ENCODE results near the gene PTPRZ1.

The PTPRZ1 gene

DNA sequence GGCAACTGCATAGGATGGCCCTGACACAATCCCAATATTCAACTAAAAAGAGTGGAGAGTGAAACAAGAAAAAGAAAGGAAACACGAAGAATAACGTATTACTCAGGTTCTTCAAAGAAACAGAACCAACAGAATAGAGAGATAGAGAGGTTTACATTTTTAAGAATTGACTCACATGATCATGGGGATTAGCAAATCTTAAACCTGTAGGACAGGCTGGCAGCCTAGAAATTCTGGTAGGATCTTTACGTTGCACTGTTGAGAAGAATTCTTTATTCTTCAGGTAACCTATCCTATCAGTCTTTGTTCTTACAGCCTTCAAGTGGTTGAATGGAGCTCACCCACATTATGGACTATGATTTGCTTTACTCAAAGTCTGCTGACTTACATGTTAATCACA, 167.2 kb downstream of the PTPRZ1 start:
- DNase-seq (ENCODE audit: low read depth in 3 of 3, low spot score in 1 of 3), result no peak

DNA sequence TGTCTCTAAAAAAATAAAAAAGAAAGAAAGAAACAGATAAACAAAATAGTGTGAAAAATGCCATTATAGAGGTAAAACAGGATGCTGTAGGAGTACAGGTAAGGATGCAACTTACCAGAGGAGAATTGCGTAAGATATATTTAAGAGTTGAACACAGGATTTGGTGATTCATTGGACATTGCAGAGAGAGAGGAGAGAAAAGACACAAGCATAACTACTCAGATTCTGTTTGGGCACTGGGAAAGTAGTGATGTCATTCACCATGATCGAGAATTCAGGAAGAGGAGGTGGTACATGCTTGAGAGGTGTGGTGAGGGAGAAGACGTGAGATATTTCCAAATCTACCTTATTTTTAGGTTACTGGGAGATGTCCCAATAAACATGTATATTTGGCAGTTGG, 173.4 kb downstream of the PTPRZ1 start:
- DNase-seq (ENCODE audit: low read depth in 3 of 3, low spot score in 1 of 3), result no peak

DNA sequence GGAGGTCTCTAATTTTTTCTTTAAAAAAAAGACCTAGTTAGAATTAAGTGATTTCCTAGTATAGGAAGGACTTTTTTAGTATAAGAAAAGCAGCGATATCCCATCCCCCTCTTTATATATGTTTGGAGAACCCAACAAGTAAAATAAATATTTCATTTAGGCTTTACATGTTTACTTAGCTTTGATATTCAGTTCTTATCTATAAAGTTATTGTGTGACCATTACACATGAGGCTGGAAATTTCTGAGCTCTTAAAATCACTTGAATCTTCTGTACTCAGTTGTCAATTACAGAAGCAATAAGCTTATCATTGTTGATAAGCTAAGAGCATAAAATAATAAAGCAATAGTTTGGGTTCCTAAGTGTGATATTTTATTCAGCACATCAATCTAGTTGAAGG, 181.4 kb downstream of the PTPRZ1 start:
- no peak for DNase-seq (ENCODE audit: low read depth in 3 of 3, low spot score in 1 of 3)

DNA sequence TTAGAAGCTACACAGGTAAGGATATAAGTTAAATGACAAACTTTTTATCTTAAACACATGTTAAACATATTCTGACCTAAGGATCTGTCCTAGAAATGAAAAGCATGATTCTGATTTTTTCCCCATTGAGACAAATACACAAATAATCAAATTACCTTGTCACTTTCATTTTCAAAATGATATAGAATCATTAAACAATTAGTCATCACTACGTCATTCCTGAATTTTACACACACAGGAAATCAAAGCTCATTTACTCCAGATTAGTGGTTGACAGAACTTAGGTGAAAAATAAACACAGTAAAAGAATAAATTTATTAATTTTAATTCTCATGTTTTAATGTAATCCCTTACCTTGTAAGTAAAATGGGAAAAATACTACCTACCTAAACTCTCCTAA, 182.1 kb downstream of the PTPRZ1 start:
- no peak for DNase-seq (ENCODE audit: low read depth in 3 of 3, low spot score in 1 of 3)

DNA sequence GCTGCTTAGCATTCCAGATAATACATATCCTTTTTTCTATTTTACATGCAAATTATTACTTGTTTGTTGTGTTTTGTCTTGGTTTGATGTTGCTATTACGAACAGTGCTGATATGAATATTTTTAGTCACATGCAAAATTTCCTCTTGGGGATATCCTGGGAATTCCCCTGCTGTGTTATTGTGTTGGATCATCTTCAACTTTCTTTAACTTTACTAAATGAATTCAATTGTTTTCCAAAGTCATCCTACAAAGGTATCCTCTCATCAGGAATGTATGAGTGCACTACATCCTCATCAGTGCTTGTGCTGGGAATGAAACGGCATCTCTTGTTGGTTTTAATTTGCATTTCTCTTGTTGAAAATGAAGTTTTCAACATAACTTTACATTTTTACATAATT, 184.0 kb downstream of the PTPRZ1 start:
- no peak for DNase-seq (ENCODE audit: low read depth in 3 of 3, low spot score in 1 of 3)

DNA sequence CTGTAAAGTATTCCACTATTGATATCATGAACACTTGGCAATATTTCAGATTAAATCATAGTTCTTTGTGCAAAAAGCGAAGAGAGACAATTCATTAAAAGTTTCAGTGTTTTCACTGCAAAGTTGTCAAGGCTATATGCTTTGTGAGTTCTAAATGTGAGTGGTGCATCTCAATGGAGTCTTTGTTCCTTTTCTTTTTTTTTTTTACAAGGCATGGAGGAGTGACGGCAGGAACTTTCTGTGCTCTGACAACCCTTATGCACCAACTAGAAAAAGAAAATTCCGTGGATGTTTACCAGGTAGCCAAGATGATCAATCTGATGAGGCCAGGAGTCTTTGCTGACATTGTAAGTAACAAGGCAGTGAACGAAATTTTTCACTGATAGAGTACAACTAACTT, 186.6 kb downstream of the PTPRZ1 start:
- no peak for DNase-seq (ENCODE audit: low read depth in 3 of 3, low spot score in 1 of 3)

DNA sequence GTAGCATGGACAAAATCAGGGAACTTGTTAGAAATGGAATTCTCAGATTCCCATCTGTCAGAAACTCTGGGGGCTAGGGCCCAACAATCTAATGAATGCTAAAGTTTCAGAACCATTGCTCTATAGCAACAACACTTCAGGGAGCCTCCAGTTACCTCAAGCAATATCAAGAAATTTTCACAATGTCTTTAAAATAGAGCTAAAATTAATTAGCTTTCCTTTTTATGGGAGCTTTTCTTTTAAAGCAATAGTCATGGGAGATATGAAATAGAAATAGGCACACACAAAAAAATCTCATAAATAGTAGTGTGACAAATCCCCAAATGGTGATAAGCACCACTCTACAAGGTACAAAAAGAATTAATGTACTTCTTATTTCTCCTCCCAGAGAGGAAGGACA, 190.2 kb downstream of the PTPRZ1 start:
- no peak for DNase-seq (ENCODE audit: low read depth in 3 of 3, low spot score in 1 of 3)

DNA sequence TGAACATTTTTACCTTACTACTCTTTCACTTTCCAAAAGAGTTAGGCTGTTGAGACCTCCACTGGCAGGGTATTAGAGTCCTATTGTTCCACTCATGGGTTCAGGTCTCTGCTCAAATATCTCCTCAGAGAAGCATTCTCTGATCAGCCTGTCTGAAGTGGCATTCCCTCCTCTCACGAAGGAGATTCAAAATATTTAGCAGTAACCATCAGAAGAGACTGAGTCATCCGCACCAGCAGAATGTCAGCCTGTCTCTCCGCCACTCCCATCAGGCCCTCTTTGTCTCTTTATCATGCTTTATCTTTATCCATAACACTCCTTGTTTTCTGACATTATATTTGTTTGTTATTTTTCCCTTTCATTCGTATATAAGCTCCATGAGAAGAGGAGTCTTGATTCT, 192.0 kb downstream of the PTPRZ1 start:
- DNase-seq (ENCODE audit: low read depth in 3 of 3, low spot score in 1 of 3), result no peak

DNA sequence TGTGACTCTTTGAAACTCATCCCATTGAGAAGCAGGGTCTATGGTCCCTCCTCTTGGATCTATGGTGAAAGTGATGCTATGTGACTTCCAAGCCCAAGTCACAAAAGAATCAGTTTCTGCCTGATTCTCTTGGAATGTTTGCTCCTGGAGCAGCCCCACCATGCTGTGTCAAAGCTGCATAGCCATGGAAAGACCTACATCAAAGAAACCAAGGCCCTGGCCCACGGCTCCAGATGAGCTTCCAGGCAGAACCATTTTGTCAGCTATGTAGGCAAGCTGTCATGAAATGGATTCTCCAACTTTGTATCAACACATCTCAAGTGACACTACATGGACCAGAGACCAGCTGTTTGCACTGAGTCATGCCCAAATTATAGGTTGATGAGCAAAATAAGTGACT, 194.1 kb downstream of the PTPRZ1 start:
- DNase-seq (ENCODE audit: low read depth in 3 of 3, low spot score in 1 of 3), result no peak

DNA sequence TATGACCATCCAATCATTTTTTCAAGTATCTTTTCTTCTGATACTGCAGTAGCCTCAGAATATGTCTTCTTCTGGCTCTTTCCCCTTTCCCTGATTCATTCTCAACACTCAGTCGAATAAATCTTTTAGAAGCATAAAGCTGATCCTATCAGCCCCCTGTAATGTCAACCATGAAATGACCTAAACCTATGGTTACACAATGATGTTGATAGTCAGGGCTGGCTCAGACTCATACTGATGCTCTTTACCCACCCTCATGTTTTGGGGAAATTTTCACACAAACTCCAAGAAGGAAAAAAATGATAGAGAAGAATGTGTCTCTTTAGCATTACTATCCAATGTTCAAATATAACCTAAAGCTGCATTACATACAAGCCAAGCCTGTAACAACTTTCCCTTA, 195.1 kb downstream of the PTPRZ1 start:
- DNase-seq (ENCODE audit: low read depth in 3 of 3, low spot score in 1 of 3), result no peak

DNA sequence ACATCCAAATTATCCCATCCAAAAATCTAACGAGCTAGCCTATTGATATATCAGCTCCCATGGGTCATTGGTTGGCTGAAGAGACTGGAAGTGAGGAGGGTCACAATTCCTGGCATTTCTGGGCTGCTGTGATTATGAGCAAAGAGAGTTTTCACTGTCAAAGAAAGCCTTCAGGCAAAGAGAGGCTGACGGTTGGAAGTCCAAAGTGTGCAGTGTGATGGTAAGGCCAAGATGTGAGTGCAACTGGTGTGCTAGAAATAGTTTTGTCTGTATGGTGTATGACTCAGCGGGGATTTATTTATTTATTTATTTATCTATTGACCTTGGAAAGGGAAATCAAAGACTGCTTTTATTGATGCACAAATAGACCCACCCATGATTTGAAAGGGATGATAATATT, 196.0 kb downstream of the PTPRZ1 start:
- no peak for DNase-seq (ENCODE audit: low read depth in 3 of 3, low spot score in 1 of 3)

DNA sequence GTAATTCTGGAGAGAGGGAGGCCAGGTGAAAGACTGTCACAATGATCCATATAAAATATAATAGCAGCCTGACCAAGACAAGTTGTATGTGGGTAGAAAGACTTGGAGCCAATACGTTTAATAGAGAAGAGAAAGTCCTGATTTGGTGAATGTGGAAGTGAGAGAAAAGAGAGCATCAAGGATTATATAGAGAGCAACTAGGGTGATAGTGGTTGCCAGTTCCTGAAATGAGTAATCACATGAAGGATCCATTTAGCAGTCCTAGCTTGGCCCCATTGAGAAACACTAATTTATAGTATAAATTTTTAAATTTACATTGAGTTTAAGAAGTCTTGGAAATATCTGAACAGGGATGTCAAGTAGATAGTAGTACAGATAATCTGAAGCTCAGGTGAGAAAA, 197.1 kb downstream of the PTPRZ1 start:
- DNase-seq (ENCODE audit: low read depth in 3 of 3, low spot score in 1 of 3), result no peak

DNA sequence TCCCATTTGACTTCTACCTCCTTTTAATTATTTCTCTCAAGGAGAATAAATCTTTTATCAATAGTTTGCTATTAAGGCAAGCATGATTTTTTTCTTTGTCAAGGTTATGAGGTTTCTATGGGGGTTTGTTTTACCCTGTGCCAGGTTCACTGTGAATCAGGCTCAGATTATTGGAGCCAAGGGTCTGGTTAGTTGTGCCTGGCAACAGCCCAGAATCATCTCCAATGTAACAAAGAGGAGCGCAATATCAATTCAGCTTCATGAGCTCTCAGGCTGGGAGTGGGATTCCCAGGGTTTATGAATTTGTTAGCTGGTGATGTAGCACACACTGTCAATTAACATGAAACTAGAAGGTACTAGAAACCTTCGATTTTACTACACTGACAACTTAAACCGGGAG, 197.9 kb downstream of the PTPRZ1 start:
- DNase-seq (ENCODE audit: low read depth in 3 of 3, low spot score in 1 of 3), result no peak

DNA sequence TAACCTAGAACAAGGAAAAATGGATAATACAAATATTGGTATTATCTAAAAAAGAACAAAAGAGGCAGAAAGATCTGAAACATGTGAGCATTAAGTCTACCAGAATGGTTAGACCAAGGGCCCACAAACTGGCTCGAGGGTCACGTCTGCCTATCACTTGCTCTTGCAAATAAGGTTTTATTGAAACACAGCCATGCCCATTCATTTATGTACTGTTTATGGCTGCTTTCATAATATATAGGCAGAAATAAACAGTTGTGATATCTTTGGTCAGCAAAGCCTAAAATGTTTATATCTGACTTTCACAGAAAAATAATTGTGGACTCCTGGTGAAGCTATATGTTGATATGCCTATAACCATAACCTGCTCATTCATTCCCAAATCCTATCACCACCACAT, 199.3 kb downstream of the PTPRZ1 start:
- DNase-seq (ENCODE audit: low read depth in 3 of 3, low spot score in 1 of 3), result no peak

DNA sequence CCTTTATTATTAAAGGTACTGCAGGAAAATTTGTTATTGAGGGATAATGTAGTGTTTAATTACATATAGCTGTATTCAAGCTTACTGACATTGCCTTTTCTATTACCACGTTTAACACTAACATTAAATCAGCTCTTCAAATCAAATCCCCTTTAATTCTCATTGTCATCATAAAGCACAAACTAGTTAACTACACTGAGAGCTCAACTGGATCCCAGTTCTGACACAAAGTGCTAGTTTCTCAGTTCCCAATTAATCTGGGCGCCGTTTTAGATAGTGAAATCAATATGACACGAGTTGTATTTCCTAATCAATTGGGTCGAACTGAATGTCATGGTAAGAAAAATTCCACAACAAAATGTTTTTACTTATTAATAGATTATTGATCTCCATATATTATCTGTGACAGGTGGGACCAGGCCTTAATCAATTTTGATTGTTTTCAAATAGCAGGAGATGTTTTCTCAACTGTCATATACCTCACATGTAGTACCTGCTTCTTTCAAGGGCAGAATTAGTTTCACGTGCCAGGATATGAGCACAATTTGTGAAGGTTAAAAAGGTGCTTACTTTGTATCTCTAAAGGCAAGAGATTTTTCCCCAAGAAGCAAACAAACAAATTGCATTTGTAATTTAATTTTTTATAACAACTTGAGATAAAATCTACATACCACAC, 200.1 kb downstream of the PTPRZ1 start:
- no peak for DNase-seq (ENCODE audit: low read depth in 3 of 3, low spot score in 1 of 3)

DNA sequence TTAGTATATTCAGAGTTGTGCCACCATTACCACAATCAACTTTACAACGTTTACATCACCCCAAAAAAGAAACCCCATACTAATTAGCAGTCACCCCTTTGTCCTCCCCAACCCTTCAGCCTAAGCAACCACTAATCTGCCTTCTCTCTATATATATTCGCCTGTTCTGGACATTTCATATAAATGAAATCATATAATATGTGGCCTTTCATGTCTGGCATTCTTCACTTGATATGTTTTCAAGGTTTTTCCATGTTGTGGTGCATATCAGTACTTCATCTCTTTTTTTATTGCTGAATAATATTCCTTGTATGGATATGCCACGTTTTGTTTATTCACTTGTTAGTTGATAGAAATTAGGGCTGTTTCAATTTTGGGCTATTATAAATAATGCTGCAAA, 200.7 kb downstream of the PTPRZ1 start:
- no peak for DNase-seq (ENCODE audit: low read depth in 3 of 3, low spot score in 1 of 3)

DNA sequence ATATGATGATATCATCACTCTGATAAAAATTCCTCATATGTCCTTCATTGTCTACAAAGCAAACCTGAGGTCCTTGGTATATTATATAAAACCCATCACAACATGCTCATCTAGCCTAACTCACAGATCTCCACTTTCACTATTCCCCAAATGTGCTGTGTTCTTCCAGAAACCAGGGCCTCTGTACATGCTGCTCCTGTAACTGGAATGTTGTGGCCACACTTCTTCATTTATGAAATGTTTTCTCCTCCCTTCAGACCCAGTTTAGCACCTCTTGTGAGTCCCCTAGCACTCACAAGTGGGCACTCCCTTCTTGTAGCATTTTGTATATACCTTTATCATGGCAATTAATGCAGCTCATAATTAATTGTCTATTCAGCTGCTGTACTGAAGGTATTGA, 209.2 kb downstream of the PTPRZ1 start:
- DNase-seq (ENCODE audit: low read depth in 3 of 3, low spot score in 1 of 3), result no peak

DNA sequence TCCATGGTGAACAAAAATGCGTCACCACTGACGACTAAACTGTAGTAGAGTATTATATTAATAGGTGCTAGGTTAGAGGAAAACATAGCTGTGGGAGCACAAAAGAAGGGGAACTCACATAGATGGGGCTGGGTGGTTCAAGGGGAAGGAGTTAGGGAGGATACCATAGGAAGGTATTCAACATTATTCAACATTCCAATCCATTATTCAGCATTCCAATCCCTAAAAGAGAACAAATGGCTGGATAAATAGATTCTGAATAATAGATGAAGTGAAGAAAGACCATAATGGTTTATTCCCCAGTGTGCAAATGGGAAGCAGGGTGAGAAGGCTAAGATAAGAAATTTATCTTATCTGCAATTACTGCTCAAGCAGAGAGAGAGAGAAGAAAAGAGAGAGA, 209.7 kb downstream of the PTPRZ1 start:
- no peak for DNase-seq (ENCODE audit: low read depth in 3 of 3, low spot score in 1 of 3)

DNA sequence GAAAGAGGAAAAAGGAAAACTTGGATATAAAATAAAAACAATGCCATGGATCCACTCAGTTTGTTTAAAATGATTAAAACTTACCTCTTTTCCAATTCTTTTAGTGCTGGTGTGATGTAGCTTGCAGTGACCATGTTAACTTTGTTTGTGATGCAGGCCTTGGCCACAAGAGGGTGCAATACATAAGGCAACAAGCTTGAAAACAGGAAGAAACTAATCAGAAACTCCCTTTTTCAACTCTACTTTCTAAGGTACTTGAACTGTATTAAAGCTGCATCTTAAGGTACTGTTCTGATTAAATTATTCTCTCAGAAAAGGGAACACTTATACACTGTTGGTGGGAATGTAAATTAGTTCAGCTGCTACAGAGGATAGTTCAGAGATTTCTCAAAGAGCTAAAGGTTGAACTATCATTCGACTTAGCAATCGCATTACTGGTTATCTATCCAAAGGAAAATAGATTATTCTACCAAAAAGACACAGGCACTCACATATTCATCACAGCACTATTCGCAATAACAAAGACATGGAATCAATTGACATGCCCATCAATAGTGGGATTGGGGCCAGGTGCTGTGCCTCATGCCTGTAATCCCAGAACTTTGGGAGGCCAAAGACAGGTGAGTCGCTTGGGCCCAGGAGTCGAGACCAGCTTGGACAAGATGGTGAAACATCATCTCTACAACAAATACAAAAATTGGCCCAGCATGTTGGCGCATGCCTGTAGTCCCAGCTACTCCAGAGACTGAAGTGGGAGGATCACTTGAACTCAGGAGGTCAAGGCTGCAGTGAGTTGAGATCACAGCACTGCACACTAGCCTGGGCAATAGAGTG, 220.2 kb downstream of the PTPRZ1 start:
- DNase-seq (ENCODE audit: low read depth in 3 of 3, low spot score in 1 of 3), result peak in 1 of 3 donors; percentile 15

DNA sequence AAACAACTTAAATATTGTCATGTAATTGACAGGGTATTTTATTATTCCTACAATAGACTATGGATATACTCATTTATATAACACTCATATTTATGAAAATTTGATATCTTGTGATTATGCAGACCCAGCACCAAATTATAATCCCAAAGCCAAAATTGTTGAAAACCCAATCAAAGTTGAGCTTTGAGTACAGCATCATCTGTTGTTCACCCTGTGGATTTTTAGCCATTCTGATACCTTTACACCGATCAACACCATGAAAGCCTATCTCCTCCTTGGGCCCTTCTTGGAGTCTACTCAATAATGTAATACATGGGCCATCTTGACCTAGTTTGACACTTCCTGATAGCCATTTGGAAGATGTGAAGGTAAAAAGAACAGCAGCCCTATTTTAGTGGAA, 221.6 kb downstream of the PTPRZ1 start:
- DNase-seq (ENCODE audit: low read depth in 3 of 3, low spot score in 1 of 3), result no peak

DNA sequence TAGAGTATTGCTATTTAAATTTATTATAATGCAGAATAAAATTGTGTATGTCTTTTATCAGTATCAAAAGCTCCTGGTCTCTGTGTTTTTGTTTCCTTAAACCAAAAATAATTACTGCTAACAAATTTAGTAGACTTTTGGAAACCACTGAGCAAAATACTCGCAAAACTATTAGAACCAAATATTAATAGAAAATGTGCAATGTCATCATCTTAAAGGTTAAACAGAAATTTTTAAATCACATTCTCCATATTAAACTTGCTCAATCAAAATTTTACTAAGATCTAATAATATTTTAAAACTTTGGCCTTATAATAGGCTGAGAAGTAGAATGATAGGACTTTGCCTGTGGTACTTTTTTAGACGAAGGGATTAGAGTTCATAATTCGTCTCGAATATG, 222.7 kb downstream of the PTPRZ1 start:
- no peak for DNase-seq (ENCODE audit: low read depth in 3 of 3, low spot score in 1 of 3)

DNA sequence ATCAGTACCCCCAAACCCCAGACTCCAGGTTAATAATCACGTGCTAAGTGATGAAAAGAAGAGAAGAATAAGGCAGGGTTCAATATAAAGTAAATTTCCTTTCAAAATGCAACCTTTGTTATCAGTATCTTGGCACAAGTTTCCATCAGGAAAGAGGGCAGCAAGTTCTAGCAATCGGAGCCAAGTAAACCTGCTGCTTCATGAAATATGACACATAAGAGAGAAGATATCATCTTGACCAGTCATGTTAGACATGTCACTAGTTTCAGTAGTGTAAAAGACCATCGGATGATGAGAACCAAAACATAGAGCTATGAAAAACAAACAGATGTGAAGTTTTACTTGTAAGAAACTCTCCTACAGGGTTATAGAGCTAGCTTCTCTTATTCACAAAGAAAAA, 227.1 kb downstream of the PTPRZ1 start:
- no peak for DNase-seq (ENCODE audit: low read depth in 3 of 3, low spot score in 1 of 3)

DNA sequence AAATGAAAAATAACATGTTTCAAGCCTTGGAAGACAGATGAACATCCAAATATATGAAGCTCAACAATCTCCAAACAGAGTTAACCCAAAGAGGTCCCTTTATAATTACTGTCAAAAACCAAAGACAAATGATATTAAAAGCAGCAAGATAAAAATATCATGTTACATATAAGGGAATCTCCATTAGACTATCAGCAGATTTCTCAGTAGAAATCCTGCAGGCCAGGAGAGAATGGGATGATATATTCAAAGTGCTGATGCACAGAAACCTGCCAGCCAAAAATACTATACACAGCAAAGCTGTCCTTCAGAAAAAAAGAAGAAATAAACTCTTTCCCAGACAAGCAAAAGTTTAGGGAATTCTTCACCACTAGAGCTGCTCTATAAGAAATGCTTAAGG, 230.1 kb downstream of the PTPRZ1 start:
- DNase-seq (ENCODE audit: low read depth in 3 of 3, low spot score in 1 of 3), result no peak
